GM12878 (cell line): ENCODE results near the gene GPR31. TPM values are rescaled to one million over a fixed set of nuclear protein-coding genes. Genes with fewer than 3 reads are reported as not detected.

ENCODE experiments used
- BHLHE40 ChIP-seq, 2 experiments: fragments of 450-650 bp in 1 of 2; IDR thresholded peaks; 2 replicates each; pipeline ENCODE4 v1.6.1; 2011 to 2017; ENCODE audit warnings: low read depth in 2 of 2, borderline replicate concordance in 1 of 2, improper control_type of control experiment in 1 of 2, low read length in 1 of 2, mild to moderate bottlenecking in 1 of 2
- MTA3 ChIP-seq: IDR thresholded peaks from 2 replicates; pipeline ENCODE4 v1.6.1; 2012; ENCODE audit warnings: low read length, inconsistent platforms, borderline replicate concordance
- SUZ12 ChIP-seq: fragments of 200-600 bp; sonication (generic); IDR thresholded peaks from one replicate; pipeline ENCODE4 v1.6.1; 2018; ENCODE audit warnings: antibody characterized with exemption, mild to moderate bottlenecking; ENCODE audit not compliant: unreplicated experiment
- polyA plus RNA-seq, 11 experiments: library from polyadenylated mRNA; depleted of rRNA in 4 of 11; unstranded in 6 of 11; stranded (reverse) in 5 of 11; fragments of >200 nt; fragmentation: Nextera tagmentation in 4 of 11; fragmentation: Illumina TruSeq in 1 of 11; extraction: Ambion mirVana in 4 of 11; extraction: Trizol in 1 of 11; gene quantifications; 1 replicate in 1 of 11; 2 replicates in 10 of 11; pipeline versions ENCODE4 v1.2.1 to v1.2.3, GENCODE V29; 2011 to 2016; ENCODE audit warnings: inconsistent platforms in 2 of 11, missing spikeins in 2 of 11, low read depth in 1 of 11
- total RNA-seq, 4 experiments: library from RNA; depleted of rRNA in 3 of 4; stranded (reverse); fragments of >200 nt in 3 of 4; fragmentation: Illumina TruSeq in 1 of 4; extraction: Trizol in 1 of 4; gene quantifications; 2 replicates each; pipeline versions ENCODE4 v1.2.1 to v1.2.3, GENCODE V29; 2013 to 2021
- TF ChIP-seq, protein P1 (sequence below): IDR thresholded peaks from 2 replicates; pipeline ENCODE4 v1.6.1; 2011; ENCODE audit warnings: mild to moderate bottlenecking, low read depth, low read length, moderate library complexity; ENCODE audit not compliant: insufficient replicate concordance
- TF ChIP-seq, protein P2 (sequence below): IDR thresholded peaks from 2 replicates; pipeline ENCODE4 v1.6.1; 2012; ENCODE audit warnings: low read length, inconsistent platforms
- TF ChIP-seq, protein P3 (sequence below): IDR thresholded peaks from 2 replicates; pipeline ENCODE4 v1.6.1; 2011; ENCODE audit warnings: low read depth, mild to moderate bottlenecking, low read length, moderate library complexity, borderline replicate concordance; ENCODE audit errors: extremely low read depth
- TF ChIP-seq, protein P4 (sequence below): fragments of 450-650 bp; IDR thresholded peaks from 2 replicates; pipeline ENCODE4 v1.6.1; 2017; ENCODE audit warnings: mild to moderate bottlenecking, moderate library complexity

The GPR31 gene
- total and polyA plus RNA-seq, 10 of the 15 experiments (the other 5 are each of a cell fraction or from before 2014, with no cell fraction given), result not detected

DNA sequence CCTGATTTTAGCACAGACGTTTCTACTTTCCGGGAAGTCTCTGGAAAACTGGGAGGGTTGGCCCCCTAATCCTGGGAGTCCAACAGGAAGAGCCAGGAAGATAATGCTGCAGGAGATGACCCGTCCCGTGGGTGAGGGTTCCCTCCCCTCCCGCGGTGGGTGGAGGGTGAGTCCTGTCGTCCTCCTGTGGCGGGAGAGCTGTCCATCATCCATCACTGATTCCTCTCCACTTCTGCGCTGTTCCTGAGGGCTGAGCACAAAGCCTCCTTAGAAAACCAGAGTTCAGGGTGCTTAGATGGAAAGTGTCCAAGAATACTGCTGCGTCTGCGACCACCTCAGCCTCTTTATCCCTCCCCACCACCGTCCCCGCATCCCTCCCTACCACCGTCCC, 40.9 kb downstream of the GPR31 start (continued):
- TF ChIP-seq, protein P1, sequence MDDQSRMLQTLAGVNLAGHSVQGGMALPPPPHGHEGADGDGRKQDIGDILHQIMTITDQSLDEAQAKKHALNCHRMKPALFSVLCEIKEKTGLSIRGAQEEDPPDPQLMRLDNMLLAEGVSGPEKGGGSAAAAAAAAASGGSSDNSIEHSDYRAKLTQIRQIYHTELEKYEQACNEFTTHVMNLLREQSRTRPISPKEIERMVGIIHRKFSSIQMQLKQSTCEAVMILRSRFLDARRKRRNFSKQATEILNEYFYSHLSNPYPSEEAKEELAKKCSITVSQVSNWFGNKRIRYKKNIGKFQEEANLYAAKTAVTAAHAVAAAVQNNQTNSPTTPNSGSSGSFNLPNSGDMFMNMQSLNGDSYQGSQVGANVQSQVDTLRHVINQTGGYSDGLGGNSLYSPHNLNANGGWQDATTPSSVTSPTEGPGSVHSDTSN, result no peak
- TF ChIP-seq MTA3, result no peak
- TF ChIP-seq, protein P2, sequence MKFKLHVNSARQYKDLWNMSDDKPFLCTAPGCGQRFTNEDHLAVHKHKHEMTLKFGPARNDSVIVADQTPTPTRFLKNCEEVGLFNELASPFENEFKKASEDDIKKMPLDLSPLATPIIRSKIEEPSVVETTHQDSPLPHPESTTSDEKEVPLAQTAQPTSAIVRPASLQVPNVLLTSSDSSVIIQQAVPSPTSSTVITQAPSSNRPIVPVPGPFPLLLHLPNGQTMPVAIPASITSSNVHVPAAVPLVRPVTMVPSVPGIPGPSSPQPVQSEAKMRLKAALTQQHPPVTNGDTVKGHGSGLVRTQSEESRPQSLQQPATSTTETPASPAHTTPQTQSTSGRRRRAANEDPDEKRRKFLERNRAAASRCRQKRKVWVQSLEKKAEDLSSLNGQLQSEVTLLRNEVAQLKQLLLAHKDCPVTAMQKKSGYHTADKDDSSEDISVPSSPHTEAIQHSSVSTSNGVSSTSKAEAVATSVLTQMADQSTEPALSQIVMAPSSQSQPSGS, result no peak
- no peak for TF ChIP-seq BHLHE40 (IDR thresholded peaks at IDR 0.05; ENCODE audit: borderline replicate concordance in 1 of 2, low read depth in 2 of 2, low read length in 1 of 2)
- TF ChIP-seq, protein P3, sequence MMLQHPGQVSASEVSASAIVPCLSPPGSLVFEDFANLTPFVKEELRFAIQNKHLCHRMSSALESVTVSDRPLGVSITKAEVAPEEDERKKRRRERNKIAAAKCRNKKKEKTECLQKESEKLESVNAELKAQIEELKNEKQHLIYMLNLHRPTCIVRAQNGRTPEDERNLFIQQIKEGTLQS, result no peak
- no peak for TF ChIP-seq SUZ12
- TF ChIP-seq, protein P4, sequence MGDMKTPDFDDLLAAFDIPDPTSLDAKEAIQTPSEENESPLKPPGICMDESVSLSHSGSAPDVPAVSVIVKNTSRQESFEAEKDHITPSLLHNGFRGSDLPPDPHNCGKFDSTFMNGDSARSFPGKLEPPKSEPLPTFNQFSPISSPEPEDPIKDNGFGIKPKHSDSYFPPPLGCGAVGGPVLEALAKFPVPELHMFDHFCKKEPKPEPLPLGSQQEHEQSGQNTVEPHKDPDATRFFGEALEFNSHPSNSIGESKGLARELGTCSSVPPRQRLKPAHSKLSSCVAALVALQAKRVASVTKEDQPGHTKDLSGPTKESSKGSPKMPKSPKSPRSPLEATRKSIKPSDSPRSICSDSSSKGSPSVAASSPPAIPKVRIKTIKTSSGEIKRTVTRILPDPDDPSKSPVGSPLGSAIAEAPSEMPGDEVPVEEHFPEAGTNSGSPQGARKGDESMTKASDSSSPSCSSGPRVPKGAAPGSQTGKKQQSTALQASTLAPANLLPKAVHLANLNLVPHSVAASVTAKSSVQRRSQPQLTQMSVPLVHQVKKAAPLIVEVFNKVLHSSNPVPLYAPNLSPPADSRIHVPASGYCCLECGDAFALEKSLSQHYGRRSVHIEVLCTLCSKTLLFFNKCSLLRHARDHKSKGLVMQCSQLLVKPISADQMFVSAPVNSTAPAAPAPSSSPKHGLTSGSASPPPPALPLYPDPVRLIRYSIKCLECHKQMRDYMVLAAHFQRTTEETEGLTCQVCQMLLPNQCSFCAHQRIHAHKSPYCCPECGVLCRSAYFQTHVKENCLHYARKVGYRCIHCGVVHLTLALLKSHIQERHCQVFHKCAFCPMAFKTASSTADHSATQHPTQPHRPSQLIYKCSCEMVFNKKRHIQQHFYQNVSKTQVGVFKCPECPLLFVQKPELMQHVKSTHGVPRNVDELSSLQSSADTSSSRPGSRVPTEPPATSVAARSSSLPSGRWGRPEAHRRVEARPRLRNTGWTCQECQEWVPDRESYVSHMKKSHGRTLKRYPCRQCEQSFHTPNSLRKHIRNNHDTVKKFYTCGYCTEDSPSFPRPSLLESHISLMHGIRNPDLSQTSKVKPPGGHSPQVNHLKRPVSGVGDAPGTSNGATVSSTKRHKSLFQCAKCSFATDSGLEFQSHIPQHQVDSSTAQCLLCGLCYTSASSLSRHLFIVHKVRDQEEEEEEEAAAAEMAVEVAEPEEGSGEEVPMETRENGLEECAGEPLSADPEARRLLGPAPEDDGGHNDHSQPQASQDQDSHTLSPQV, result no peak
